DND-41 (cell line): ENCODE measurements around the gene NEGR1.

Experiments used
- ATAC-seq: fragments of 200-7000 bp; cut with Tn5 transposase; 3 replicates; pipeline ENCODE4 v1.9.1; 2021; ENCODE audit warnings: low read depth; ENCODE audit not compliant: insufficient read depth
- DNase-seq: peaks from one replicate; pipeline ENCODE4 v3.0.0-alpha.2; 2020
- H2AFZ ChIP-seq: 2 replicates; pipeline ENCODE4 v1.6.0; 2012; ENCODE audit warnings: low read depth, low read length
- H3K27ac ChIP-seq: 2 replicates; pipeline ENCODE4 v1.5.1; 2012; ENCODE audit warnings: low read length, inconsistent platforms
- H3K27me3 ChIP-seq: fragments of 200-600 bp; sonication (generic); 2 replicates; pipeline ENCODE4 v1.6.0; 2012; ENCODE audit warnings: low read length, mild to moderate bottlenecking, inconsistent platforms; ENCODE audit not compliant: insufficient read depth, poor library complexity
- H3K36me3 ChIP-seq: 2 replicates; pipeline ENCODE4 v1.5.1; 2012; ENCODE audit warnings: low read length, inconsistent platforms; ENCODE audit not compliant: insufficient read depth
- H3K4me1 ChIP-seq: 2 replicates; pipeline ENCODE4 v1.5.1; 2012; ENCODE audit warnings: mild to moderate bottlenecking, low read length; ENCODE audit not compliant: insufficient read depth
- H3K4me2 ChIP-seq: 2 replicates; pipeline ENCODE4 v1.6.0; 2012; ENCODE audit warnings: mild to moderate bottlenecking, moderate library complexity, low read length, inconsistent platforms; ENCODE audit not compliant: insufficient read depth
- H3K4me3 ChIP-seq, 2 experiments: fragments of 200-600 bp in 1 of 2; shearing (Covaris generic) in 1 of 2; 2 replicates each; pipeline ENCODE4 v1.5.1; 2012 to 2016; ENCODE audit warnings: inconsistent platforms in 2 of 2, low read length in 2 of 2, mild to moderate bottlenecking in 2 of 2, low read depth in 1 of 2, moderate library complexity in 1 of 2
- H3K79me2 ChIP-seq: 2 replicates; pipeline ENCODE4 v1.6.0; 2012; ENCODE audit warnings: low read length, inconsistent platforms; ENCODE audit not compliant: insufficient read depth
- H3K9ac ChIP-seq: 2 replicates; pipeline ENCODE4 v1.6.0; 2012; ENCODE audit warnings: low read depth, mild to moderate bottlenecking, inconsistent platforms, low read length, moderate library complexity
- H3K9me3 ChIP-seq: 2 replicates; pipeline ENCODE4 v1.5.1; 2012; ENCODE audit warnings: low read length, moderate library complexity, mild to moderate bottlenecking, inconsistent platforms; ENCODE audit not compliant: insufficient read depth, severe bottlenecking
- H4K20me1 ChIP-seq: 2 replicates; pipeline ENCODE4 v1.6.0; 2012; ENCODE audit warnings: low read length; ENCODE audit not compliant: insufficient read depth
- CTCF ChIP-seq: IDR thresholded peaks from 2 replicates; pipeline ENCODE4 v1.5.1; 2012; ENCODE audit warnings: borderline replicate concordance, low read length, moderate library complexity, mild to moderate bottlenecking; ENCODE audit not compliant: poor library complexity, severe bottlenecking; ENCODE audit errors: extremely low read depth
- EZH2 ChIP-seq: IDR thresholded peaks from 3 replicates; pipeline ENCODE4 v1.6.1; 2012; ENCODE audit warnings: borderline replicate concordance, low read depth, mild to moderate bottlenecking, moderate library complexity, low read length, inconsistent platforms; ENCODE audit not compliant: severe bottlenecking

NEGR1 gene

GRCh38 chr1:71689635-71690034, 592.7 kb downstream of the NEGR1 start:
- H2AFZ ChIP-seq: no peak overlapping the region
- no peaks in the 10 kb centered on the region for H3K4me1 ChIP-seq
- TF ChIP-seq EZH2 (no peak), CTCF (no peak)
- H3K9ac ChIP-seq: no peak overlapping the region
- H3K9me3 ChIP-seq: no peaks in the 10 kb centered on the region
- DNase-seq (no peak), ATAC-seq (no peak)
- no peak overlapping the region for H3K4me3 ChIP-seq
- H3K27ac ChIP-seq: no peak overlapping the region
- no peaks in the 10 kb centered on the region for H3K79me2 ChIP-seq
- H3K4me2 ChIP-seq: no peak overlapping the region
- H3K27me3 ChIP-seq: no peaks in the 10 kb centered on the region
- H3K36me3 ChIP-seq: no peaks in the 10 kb centered on the region
- H4K20me1 ChIP-seq: no peaks in the 10 kb centered on the region

- Histone ChIP-seq H3K4me2 (no peak overlapping the region), H3K4me1 (no peaks in the 10 kb centered on the region), H3K9me3 (no peaks in the 10 kb centered on the region), H2AFZ (no peak overlapping the region), H4K20me1 (no peaks in the 10 kb centered on the region), H3K27me3 (no peaks in the 10 kb centered on the region), H3K4me3 (no peak overlapping the region), H3K79me2 (no peaks in the 10 kb centered on the region), H3K9ac (no peak overlapping the region), H3K36me3 (no peaks in the 10 kb centered on the region), H3K27ac (no peak overlapping the region)
- ATAC-seq: no peak
- no peak for DNase-seq
- TF ChIP-seq EZH2: no peak
- TF ChIP-seq CTCF: no peak
Observed at GRCh38 chr1:71687376-71687775, 595.0 kb downstream of the NEGR1 start.

GRCh38 chr1:71676979-71677925, 605.1 kb downstream of the NEGR1 start:
- H3K27ac ChIP-seq: no peak overlapping the region
- H3K9me3 ChIP-seq: no peaks in the 10 kb centered on the region
- no peak overlapping the region for H3K4me3 ChIP-seq
- ATAC-seq (no peak), DNase-seq (no peak)
- H3K4me2 ChIP-seq: no peak overlapping the region
- H3K9ac ChIP-seq: no peak overlapping the region
- H3K4me1 ChIP-seq: no peaks in the 10 kb centered on the region
- TF ChIP-seq CTCF (no peak), EZH2 (no peak)
- H3K27me3 ChIP-seq: no peaks in the 10 kb centered on the region
- no peaks in the 10 kb centered on the region for H4K20me1 ChIP-seq
- H3K79me2 ChIP-seq: no peaks in the 10 kb centered on the region
- H3K36me3 ChIP-seq: no peaks in the 10 kb centered on the region
- H2AFZ ChIP-seq: no peak overlapping the region
